ENCODE measurements around the gene TBX21. TPM values are rescaled to one million over a fixed set of nuclear protein-coding genes. Genes with fewer than 3 reads are reported as not detected.

Gene TBX21
- total RNA-seq, 1 donor from 2014 or later, result not detected

- Mint-ChIP-seq H3K9me3 (no peaks in the 10 kb centered on the region), H3K4me3 (no peak overlapping the region), H3K27ac (ENCODE audit: unreplicated experiment) (peak overlapping the region; percentile 27), H3K36me3 (ENCODE audit: low read depth) (no peaks in the 10 kb centered on the region), H3K4me1 (no peaks in the 10 kb centered on the region), H3K27me3 (ENCODE audit: low read depth) (peaks cover 84% of the 10 kb centered on the region)
- no peak for DNase-seq (ENCODE audit: low read depth, low spot score)
- TF ChIP-seq CTCF (conservative IDR thresholded peaks at IDR 0.05), result no peak
Observed at GRCh38 chr17:47721725-47722124, 11.3 kb upstream of the TBX21 start.

- Mint-ChIP-seq H3K9me3 (no peaks in the 10 kb centered on the region), H3K27ac (ENCODE audit: unreplicated experiment) (no peak overlapping the region), H3K27me3 (ENCODE audit: low read depth) (peaks cover 78% of the 10 kb centered on the region), H3K4me3 (no peak overlapping the region), H3K4me1 (no peaks in the 10 kb centered on the region), H3K36me3 (ENCODE audit: low read depth) (no peaks in the 10 kb centered on the region)
- TF ChIP-seq CTCF (conservative IDR thresholded peaks at IDR 0.05), result no peak
- no peak for DNase-seq (ENCODE audit: low read depth, low spot score)
Observed at GRCh38 chr17:47724705-47725104, 8.3 kb upstream of the TBX21 start.

- Mint-ChIP-seq H3K4me3 (no peak overlapping the region), H3K27ac (ENCODE audit: unreplicated experiment) (no peak overlapping the region), H3K27me3 (ENCODE audit: low read depth) (peaks cover 77% of the 10 kb centered on the region), H3K36me3 (ENCODE audit: low read depth) (no peaks in the 10 kb centered on the region), H3K4me1 (no peaks in the 10 kb centered on the region), H3K9me3 (no peaks in the 10 kb centered on the region)
- TF ChIP-seq CTCF (conservative IDR thresholded peaks at IDR 0.05), result no peak
- DNase-seq (ENCODE audit: low read depth, low spot score), result no peak
Observed at GRCh38 chr17:47725446-47726111, 7.5 kb upstream of the TBX21 start.

GRCh38 chr17:47726796-47727703 is 6.0 kb upstream of the TBX21 start:
- Mint-ChIP-seq H3K36me3 (ENCODE audit: low read depth) (no peaks in the 10 kb centered on the region), H3K4me1 (no peaks in the 10 kb centered on the region), H3K27me3 (ENCODE audit: low read depth) (peaks cover 77% of the 10 kb centered on the region), H3K9me3 (no peaks in the 10 kb centered on the region), H3K27ac (ENCODE audit: unreplicated experiment) (no peak overlapping the region), H3K4me3 (no peak overlapping the region)
- no peak for DNase-seq (ENCODE audit: low read depth, low spot score)
- TF ChIP-seq CTCF (conservative IDR thresholded peaks at IDR 0.05), result no peak

GRCh38 chr17:47727704-47728036 is 5.4 kb upstream of the TBX21 start:
- peaks cover 77% of the 10 kb centered on the region for H3K27me3 Mint-ChIP-seq (ENCODE audit: low read depth)
- H3K9me3 Mint-ChIP-seq, result no peaks in the 10 kb centered on the region
- DNase-seq (ENCODE audit: low read depth, low spot score), result no peak
- no peak for TF ChIP-seq CTCF (conservative IDR thresholded peaks at IDR 0.05)
- no peak overlapping the region for H3K27ac Mint-ChIP-seq (ENCODE audit: unreplicated experiment)
- H3K36me3 Mint-ChIP-seq (ENCODE audit: low read depth), result no peaks in the 10 kb centered on the region
- H3K4me3 Mint-ChIP-seq, result no peak overlapping the region
- no peaks in the 10 kb centered on the region for H3K4me1 Mint-ChIP-seq

Measured in neural crest cell (in vitro differentiated cells).